ENCODE measurements around the gene EXPH5.

- TF ChIP-seq POLR2A (IDR thresholded peaks at IDR 0.05) (no peak), CTCF (IDR thresholded peaks at IDR 0.05) (no peak)
Observed at GRCh38 chr11:108525161-108525560, 68.4 kb downstream of the EXPH5 start.
